Suppressor macrophage (primary cell): ENCODE results near the gene DEUP1.
A peak's percentile ranks its signal among the peaks of the same experiment; 100 is the strongest.
"Not testable (repeated sequence)": the region's sequence is repeated elsewhere in the genome, so short reads cannot be mapped to it uniquely, and the experiment has no call there.

Experiments
- DNase-seq, 4 experiments: peaks; one replicate each; pipeline ENCODE4 v3.0.0-alpha.2; 2020 to 2022
- total RNA-seq, 17 experiments: gene quantifications; one replicate each; lab custom pipeline; 2026; ENCODE audit warnings: mixed read lengths in 6 of 17, inconsistent platforms in 3 of 17; lab: John Stamatoyannopoulos, UW

Gene DEUP1
- 0 to 1.5 (median 0) reads per million in 17 experiments for total RNA-seq

- DNase-seq: peak in 2 of 4 experiments; percentile 29 to 45
These were observed at the start of gene DEUP1 for GRCh38 chr11:93330446-93330984. Gene DEUP1 (plus strand): TSS chr11:93330742. CDS start chr11:93332260, 1,518 bp downstream.

GRCh38 chr11:93285430-93285829, 45.1 kb upstream of the DEUP1 start:
- DNase-seq: no peak

- DNase-seq: no peak
These were observed 43.1 kb upstream of the DEUP1 start for GRCh38 chr11:93287434-93287833.

DNA sequence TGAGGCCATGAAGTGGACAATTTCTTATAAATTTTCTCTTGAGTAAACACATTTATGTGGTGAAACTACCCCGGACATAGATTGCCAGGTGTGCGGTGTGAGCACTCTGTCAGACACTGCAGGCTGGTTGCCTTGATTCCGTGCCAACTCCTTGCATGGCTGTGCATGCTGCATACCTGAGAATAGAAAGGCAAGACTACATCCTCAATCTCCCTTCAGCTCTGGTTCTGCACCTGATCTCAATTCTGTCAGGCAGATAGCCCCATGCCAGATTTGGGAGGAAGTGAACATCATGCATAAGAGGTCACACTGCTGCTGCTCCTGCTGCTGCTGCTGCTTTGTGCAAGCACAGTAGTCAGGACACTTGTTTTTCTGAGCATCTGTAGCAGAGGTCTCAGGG, 42.5 kb upstream of the DEUP1 start:
- DNase-seq: no peak

GRCh38 chr11:93288767-93289166, 41.8 kb upstream of the DEUP1 start:
- no peak for DNase-seq

GRCh38 chr11:93289782-93290463, 40.6 kb upstream of the DEUP1 start:
- DNase-seq: no peak

DNA sequence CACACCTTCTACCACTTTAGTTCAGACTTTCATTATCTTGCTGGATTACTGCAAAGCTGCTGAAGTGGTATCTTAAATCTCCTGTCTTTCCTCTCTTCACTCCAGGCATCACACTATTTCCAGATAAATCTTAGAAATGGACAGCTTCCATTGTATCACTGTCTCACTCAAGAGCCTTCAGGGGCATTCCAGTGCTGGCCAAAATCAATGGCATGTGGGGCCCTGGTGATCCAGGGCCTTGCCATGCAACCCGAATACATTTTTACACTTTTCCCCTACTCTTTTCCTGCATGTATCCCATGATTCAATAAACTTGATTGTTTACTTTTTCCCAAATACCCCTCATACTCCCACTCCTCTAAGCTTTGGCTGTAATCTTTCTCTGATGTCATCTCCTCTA, 39.4 kb upstream of the DEUP1 start:
- no peak for DNase-seq

- no peak for DNase-seq
These were observed 38.6 kb upstream of the DEUP1 start for GRCh38 chr11:93291898-93292297.

DNA sequence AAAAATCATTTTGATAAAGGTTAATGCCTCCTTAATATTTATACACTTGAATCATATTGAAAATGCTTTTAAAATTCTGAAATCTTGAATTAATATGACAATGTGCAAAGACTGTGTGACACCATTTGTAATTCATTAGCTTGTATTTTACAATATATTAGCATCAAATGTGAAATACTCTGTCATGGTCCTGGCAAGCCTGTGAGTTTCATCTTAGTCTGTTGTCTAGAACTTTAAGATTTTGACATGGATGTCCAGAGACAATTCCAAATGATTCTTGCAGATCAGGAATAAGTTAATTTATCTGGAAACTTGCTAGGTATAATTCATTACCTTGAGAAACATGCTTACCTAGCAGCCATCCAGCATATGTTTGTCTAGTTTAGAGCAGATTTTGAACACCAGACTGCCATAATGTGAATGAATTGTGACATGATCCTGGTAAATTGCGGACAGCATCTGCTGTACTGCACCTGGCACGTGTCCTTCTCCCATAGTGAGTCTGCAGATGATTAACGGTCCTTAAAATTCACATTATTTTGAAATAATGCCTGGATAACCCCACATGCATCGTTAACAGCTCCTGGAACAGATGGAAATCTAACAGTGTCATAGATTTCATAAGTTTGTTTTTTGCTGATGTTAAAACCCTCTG, 34.5 kb upstream of the DEUP1 start:
- no peak for DNase-seq

GRCh38 chr11:93303689-93304088, 26.9 kb upstream of the DEUP1 start:
- DNase-seq: no peak

DNA sequence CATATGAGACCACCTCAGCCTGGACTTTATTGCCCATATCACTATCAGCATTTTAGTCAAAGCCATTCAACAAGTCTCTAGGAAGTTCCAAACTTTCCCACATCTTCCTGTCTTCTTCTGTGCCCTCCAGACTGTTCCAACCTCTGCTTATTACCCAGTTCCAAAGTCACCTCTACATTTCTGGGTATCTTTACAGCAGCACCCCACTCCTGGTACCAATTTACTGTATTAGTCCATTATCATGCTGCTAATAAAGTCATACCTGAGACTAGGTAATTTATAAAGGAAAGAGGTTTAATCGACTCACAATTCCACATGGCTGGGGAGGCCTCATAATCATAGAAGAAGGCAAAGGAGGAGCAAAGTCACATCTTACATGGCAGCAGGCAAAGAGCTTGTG, 16.1 kb upstream of the DEUP1 start:
- not testable (repeated sequence) for DNase-seq

DNA sequence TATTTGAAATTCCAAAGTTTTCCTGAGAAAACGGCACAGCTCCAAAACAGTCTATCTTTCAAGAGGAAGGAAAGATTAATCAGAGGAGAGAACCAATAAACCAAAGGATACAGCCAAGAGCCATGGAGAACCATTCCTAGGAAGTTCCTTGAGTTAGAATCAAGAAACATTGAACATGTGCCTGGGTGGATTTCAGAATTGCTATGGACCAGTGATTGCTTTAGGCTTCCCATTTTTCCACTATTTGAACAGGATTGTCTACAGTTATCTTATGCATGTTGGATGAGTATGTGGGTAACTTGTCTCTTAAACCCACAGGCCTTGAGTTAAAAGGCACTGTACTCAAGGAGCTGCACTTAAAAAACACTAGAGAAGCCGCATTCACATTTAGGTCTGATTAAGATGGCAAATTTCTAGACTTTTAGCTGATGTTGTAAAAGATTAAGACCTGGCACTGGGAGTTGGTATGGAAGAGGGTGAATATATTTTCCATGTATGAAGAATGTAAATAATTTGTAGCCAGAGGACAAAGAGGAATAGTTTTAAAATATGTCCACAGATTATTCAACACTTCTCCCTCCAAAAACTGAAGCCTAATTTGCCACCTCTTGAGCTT, 11.2 kb upstream of the DEUP1 start:
- no peak for DNase-seq

- no peak for DNase-seq
These were observed 10.3 kb upstream of the DEUP1 start for GRCh38 chr11:93320230-93320629.

GRCh38 chr11:93322207-93322606, 8.3 kb upstream of the DEUP1 start:
- DNase-seq: no peak

GRCh38 chr11:93323747-93324146, 6.8 kb upstream of the DEUP1 start:
- no peak for DNase-seq

- DNase-seq: no peak
These were observed 6.0 kb upstream of the DEUP1 start for GRCh38 chr11:93324500-93324899.

DNA sequence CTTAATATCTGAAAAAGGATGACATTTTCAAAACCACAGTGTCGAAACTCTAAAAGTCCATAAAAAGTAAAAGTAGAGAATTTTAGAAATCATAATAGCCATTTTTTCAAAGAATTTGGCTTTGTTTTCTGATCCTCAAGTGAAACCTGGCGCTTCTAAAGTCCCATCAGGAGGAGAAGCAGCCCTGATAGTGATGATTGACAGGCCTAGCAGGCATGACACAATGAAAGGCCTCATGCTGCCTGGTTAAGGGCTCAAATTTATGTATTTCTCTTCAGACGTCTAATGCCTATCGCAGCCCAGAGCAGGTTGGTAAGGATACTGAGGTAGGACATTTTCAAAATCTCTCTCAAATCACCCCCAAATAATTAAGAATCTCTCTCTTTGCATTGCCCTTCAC, 3.9 kb upstream of the DEUP1 start:
- no peak for DNase-seq

GRCh38 chr11:93329936-93330445, 551 bp upstream of the DEUP1 start:
- DNase-seq: no peak

DNA sequence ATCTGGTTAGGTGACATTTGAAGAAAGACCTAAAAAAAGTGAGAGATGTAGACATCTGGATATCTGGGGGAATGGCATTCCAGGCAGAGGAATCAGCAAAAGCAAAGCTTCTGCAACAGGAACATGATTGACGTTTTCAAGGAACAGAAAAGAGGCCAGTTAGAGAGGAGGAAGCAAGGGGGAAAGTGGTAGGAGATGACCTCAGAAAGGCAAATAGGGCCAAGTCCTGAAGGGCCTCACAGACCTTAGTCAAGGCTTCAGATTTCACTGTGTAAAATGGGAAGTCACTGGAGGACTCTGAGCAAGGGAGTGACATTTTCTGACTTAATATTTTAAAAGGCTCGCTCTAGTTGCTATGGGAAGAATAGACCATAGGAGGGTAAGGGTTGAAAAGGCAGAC, 9.7 kb downstream of the DEUP1 start:
- DNase-seq: peak in 3 of 4 experiments; percentile 4 to 22 (median 17)

DNA sequence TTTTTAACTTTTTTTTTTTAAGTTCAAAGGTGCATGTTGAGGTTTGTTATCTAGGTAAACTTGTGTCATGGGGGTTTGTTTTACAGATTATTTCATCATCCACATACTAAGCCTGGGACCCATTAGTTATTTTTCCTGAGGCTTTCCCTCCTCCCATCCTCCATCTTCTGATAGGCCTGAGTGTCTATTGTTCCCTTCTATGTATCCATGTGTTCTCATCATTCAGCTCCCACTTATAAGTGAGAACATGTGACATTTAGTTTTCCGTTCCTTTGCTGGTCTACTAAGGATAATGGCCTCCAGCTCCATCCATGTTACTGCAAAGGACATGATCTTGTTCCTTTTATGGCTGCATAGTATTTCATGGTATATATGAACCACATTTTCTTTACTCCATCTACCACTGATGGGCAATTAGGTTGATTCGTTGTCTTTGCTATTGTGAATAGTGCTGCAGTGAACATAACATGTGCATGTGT, 14.4 kb downstream of the DEUP1 start:
- no peak for DNase-seq

DNA sequence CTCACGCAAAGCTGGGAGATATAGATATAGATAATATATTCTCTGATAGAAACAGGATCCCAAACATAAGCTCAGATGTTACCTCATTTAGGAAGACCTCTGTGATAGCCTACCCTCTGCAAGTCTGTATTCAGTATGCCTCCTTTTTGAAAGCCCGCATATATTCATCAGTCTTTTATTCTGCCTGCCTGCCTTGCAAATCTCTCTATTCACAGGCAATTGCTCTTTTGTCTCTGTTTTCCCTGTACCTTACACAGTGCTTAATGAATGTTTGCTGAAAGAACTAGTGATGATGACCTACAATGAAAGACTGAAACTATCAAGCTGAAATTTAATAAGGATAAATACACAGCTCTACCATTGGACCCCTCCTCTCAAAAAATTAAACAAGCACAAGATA, 18.4 kb downstream of the DEUP1 start:
- DNase-seq: no peak

DNA sequence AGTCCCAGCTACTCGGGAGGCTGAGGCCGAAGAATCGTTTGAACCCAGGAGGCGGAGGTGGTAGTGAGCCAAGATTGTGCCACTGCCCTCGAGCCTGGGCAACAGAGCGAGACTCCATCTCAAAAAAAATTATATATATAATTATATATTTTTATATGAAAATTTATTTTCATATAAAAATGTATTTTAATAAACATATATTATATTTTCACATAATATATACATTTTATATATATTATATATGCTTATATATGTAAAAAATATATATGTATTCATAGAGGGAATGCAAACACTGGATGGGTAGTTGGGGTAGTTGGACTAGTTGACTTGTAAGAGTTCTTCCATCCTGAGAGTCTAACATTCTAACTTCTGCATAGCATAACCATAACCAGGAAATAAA, 20.3 kb downstream of the DEUP1 start:
- DNase-seq: no peak

DNA sequence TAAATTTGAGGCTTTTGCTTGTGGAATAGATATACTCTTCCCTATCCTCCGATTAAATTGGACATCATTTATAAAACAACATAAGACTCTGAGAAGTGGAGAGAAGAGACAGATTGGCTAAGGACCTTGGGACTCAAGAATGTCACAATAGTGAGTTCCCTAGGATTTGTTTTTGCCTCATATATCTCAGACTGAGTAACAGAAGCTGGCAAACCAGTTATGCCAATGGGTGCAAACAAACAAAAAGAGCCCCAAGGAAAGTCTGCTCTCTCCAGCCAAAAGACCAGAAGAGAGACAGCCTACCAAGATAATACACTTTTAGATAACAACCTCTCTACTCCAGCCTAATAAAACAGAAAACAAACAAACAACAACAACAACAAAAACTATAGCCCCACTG, 28.9 kb downstream of the DEUP1 start:
- no peak for DNase-seq
